GM12891 (cell line): Measurements from ENCODE around the gene TDRD6.

Source experiments
- POLR2A ChIP-seq: IDR thresholded peaks from 2 replicates; pipeline ENCODE4 v1.6.1; 2011; ENCODE audit warnings: low read depth, low read length, control low read depth
- POLR2AphosphoS5 ChIP-seq: IDR thresholded peaks from 2 replicates; pipeline ENCODE4 v1.6.1; 2011; ENCODE audit warnings: low read depth, low read length, control low read depth

DNA sequence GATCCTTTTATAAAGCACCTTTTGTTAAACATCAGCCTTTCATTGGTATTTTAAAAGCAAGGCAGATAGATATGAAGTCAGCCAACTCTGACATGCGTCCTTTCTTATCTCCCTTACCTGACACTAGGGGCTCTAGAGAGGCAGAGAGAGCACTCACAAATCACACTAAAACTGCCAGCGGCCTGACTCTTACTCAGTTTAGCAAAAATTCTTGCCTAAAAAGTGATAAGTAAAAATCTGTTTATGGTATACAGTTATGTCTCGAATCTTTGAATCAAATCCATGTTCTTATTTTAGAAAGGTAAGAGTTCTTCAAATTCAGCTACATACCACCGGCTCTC, 10.4 kb upstream of the TDRD6 start:
- TF ChIP-seq POLR2A (no peak), POLR2AphosphoS5 (no peak)
